ENCODE results near the gene GRID2.

The GRID2 gene

GRCh38 chr4:92519727-92520126 is 216.0 kb downstream of the GRID2 start:
- Histone ChIP-seq H3K9me3 (no peaks in the 10 kb centered on the region), H3K4me3 (ENCODE audit: low read depth, low read length) (no peak overlapping the region), H3K36me3 (no peaks in the 10 kb centered on the region), H3K4me1 (no peaks in the 10 kb centered on the region), H3K27me3 (no peaks in the 10 kb centered on the region; the same call in 1 of the 2 replicates)
- no peak for DNase-seq
- TF ChIP-seq CTCF (IDR thresholded peaks at IDR 0.05; ENCODE audit: low read depth, low read length), result no peak

- no peak for DNase-seq
- Histone ChIP-seq H3K36me3 (no peaks in the 10 kb centered on the region), H3K4me3 (ENCODE audit: low read depth, low read length) (no peak overlapping the region), H3K9me3 (no peaks in the 10 kb centered on the region), H3K4me1 (no peaks in the 10 kb centered on the region), H3K27me3 (no peaks in the 10 kb centered on the region; the same call in 1 of the 2 replicates)
- no peak for TF ChIP-seq CTCF (IDR thresholded peaks at IDR 0.05; ENCODE audit: low read depth, low read length)
These were observed 216.8 kb downstream of the GRID2 start for GRCh38 chr4:92520563-92520962.

GRCh38 chr4:92521941-92522340 is 218.2 kb downstream of the GRID2 start:
- no peaks in the 10 kb centered on the region; the same call in 1 of the 2 replicates for H3K27me3 ChIP-seq
- H3K36me3 ChIP-seq, result no peaks in the 10 kb centered on the region
- H3K4me3 ChIP-seq (ENCODE audit: low read depth, low read length), result no peak overlapping the region
- no peaks in the 10 kb centered on the region for H3K9me3 ChIP-seq
- no peaks in the 10 kb centered on the region for H3K4me1 ChIP-seq
- DNase-seq, result no peak
- no peak for TF ChIP-seq CTCF (IDR thresholded peaks at IDR 0.05; ENCODE audit: low read depth, low read length)

- H3K4me1 ChIP-seq, result no peaks in the 10 kb centered on the region
- DNase-seq, result no peak
- H3K36me3 ChIP-seq, result no peaks in the 10 kb centered on the region
- TF ChIP-seq CTCF (IDR thresholded peaks at IDR 0.05; ENCODE audit: low read depth, low read length), result no peak
- H3K9me3 ChIP-seq, result no peaks in the 10 kb centered on the region
- H3K4me3 ChIP-seq (ENCODE audit: low read depth, low read length), result no peak overlapping the region
- no peaks in the 10 kb centered on the region; the same call in 1 of the 2 replicates for H3K27me3 ChIP-seq
These were observed 218.6 kb downstream of the GRID2 start for GRCh38 chr4:92522356-92522755.

- H3K9me3 ChIP-seq, result no peaks in the 10 kb centered on the region
- DNase-seq, result no peak
- no peaks in the 10 kb centered on the region for H3K36me3 ChIP-seq
- TF ChIP-seq CTCF (IDR thresholded peaks at IDR 0.05; ENCODE audit: low read depth, low read length), result no peak
- H3K27me3 ChIP-seq, result no peaks in the 10 kb centered on the region
- no peaks in the 10 kb centered on the region for H3K4me1 ChIP-seq
- no peak overlapping the region for H3K4me3 ChIP-seq (ENCODE audit: low read depth, low read length)
These were observed 220.4 kb downstream of the GRID2 start for GRCh38 chr4:92524131-92524530.

GRCh38 chr4:92528541-92528940 is 224.8 kb downstream of the GRID2 start:
- Histone ChIP-seq H3K27me3 (no peaks in the 10 kb centered on the region), H3K4me3 (ENCODE audit: low read depth, low read length) (no peak overlapping the region), H3K4me1 (no peaks in the 10 kb centered on the region), H3K36me3 (no peaks in the 10 kb centered on the region), H3K9me3 (no peaks in the 10 kb centered on the region)
- DNase-seq, result no peak
- no peak for TF ChIP-seq CTCF (IDR thresholded peaks at IDR 0.05; ENCODE audit: low read depth, low read length)
